Activated CD4-positive, alpha-beta T cell treated with anti-CD3 and anti-CD28 coated beads for 36 hours (primary cell): ENCODE measurements around the gene SEMA5A. TPM values are rescaled to one million over a fixed set of nuclear protein-coding genes. Genes with fewer than 3 reads are reported as not detected.

ENCODE experiments used
- ATAC-seq: fragments of 200-7000 bp; cut with Tn5 transposase; one replicate; pipeline ENCODE4 v1.10.0; 2021; ENCODE audit warnings: mild to moderate bottlenecking, moderate library complexity
- CTCF ChIA-PET: fragments of 350-600 bp; sonication (Branson Sonifier 250); formaldehyde crosslinking; loops from one replicate; lab custom pipeline; 2021; ENCODE audit warnings: antibody characterized with exemption; lab: Charles Lee
- POLR2A ChIA-PET: fragments of 350-600 bp; sonication (Branson Sonifier 250); formaldehyde crosslinking; loops from one replicate; lab custom pipeline; 2021; ENCODE audit warnings: antibody characterized with exemption, inconsistent platforms; lab: Charles Lee
- DNase-seq: peaks from one replicate; pipeline ENCODE4 v3.0.0-alpha.2; 2020
- H3K27ac Mint-ChIP-seq: one replicate; pipeline ENCODE4 v1.8.0; 2021; ENCODE audit warnings: mixed read lengths
- H3K27me3 Mint-ChIP-seq: one replicate; pipeline ENCODE4 v1.8.0; 2021; ENCODE audit warnings: mixed read lengths
- H3K36me3 Mint-ChIP-seq: one replicate; pipeline ENCODE4 v1.8.0; 2021; ENCODE audit warnings: low read depth, mixed read lengths
- H3K4me1 Mint-ChIP-seq: one replicate; pipeline ENCODE4 v1.8.0; 2021; ENCODE audit warnings: mixed read lengths
- H3K4me3 Mint-ChIP-seq: one replicate; pipeline ENCODE4 v1.8.0; 2021; ENCODE audit warnings: mild to moderate bottlenecking, moderate library complexity, mixed read lengths
- H3K9me3 Mint-ChIP-seq: one replicate; pipeline ENCODE4 v1.8.0; 2021; ENCODE audit warnings: low read depth, mixed read lengths
- intact Hi-C, 2 experiments: fragments of 100-400 bp; cut with DNase I in 1 of 2; cut with micrococcal nuclease in 1 of 2; formaldehyde crosslinking; loops; one replicate each; pipeline versions ENCODE4 v1.14.2 to v1.15.1; 2022 to 2024; cut with DNase I, micrococcal nuclease
- total RNA-seq, 2 experiments: library from RNA; stranded (reverse); gene quantifications; one replicate each; pipeline ENCODE4 v1.2.3, GENCODE V29; 2021

SEMA5A gene
- total RNA-seq, 2 experiments from 2014 or later, result 0.04 TPM; not detected in 1

DNA sequence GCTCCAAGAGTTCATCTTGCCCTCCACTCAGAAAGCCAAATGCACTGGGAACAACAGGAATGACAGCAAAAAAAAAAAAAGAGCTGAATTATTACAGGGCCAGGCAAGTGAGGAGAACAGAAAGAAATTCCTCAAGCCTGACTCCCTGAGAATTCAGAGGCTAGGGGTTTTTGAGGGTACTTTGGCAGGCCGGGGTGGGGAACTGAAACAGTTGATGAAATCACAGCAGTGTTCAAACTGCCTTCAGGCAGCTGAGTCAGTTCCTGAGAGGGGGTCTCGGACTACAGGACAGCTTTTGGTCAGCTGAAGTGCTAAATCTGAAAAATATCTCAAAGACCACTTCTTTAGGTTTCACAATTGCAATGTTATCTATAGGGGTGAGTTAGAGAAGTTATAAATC is 419.4 kb downstream of the SEMA5A start:
- ChIA-PET POLR2A (no interaction called here), CTCF (interaction anchor here (0.6 kb wide), 1 partner anchor 8 kb away, joined by 4 read pairs; no protein-coding TSS in a partner anchor)
- intact Hi-C loops, result no loop called here
- Mint-ChIP-seq H3K4me3 (no peak overlapping the region), H3K27me3 (no peaks in the 10 kb centered on the region), H3K9me3 (no peaks in the 10 kb centered on the region), H3K4me1 (no peaks in the 10 kb centered on the region), H3K36me3 (no peaks in the 10 kb centered on the region), H3K27ac (no peak overlapping the region)
- ATAC-seq (no peak), DNase-seq (no peak)

DNA sequence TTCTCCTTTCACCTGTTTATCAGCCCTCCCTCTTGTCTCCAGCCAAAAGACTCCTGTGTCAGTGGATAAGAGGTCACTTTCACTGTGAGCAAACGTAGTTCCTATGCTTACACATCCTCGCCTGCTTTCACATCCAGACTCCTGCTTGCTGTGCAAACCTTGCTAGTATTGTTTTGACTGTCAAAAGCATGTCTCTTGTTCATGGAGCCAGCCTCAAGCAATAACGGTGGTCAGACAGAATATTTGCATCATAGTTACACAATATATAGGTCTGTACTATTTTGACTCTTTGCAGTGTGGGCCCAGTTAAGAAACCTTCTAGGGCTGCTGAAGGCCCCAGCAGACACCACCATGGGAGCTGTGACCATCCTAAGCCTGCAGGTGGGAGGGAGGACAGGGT is 420.0 kb downstream of the SEMA5A start:
- H3K9me3 Mint-ChIP-seq, result no peaks in the 10 kb centered on the region
- ATAC-seq (no peak), DNase-seq (no peak)
- intact Hi-C loops, result no loop called here
- no peaks in the 10 kb centered on the region for H3K36me3 Mint-ChIP-seq
- H3K27me3 Mint-ChIP-seq, result no peaks in the 10 kb centered on the region
- H3K4me3 Mint-ChIP-seq, result no peak overlapping the region
- no peak overlapping the region for H3K27ac Mint-ChIP-seq
- H3K4me1 Mint-ChIP-seq, result no peaks in the 10 kb centered on the region
- ChIA-PET POLR2A (no interaction called here), CTCF (interaction anchor here (0.6 kb wide), 1 partner anchor 8 kb away, joined by 4 read pairs; no protein-coding TSS in a partner anchor)

DNA sequence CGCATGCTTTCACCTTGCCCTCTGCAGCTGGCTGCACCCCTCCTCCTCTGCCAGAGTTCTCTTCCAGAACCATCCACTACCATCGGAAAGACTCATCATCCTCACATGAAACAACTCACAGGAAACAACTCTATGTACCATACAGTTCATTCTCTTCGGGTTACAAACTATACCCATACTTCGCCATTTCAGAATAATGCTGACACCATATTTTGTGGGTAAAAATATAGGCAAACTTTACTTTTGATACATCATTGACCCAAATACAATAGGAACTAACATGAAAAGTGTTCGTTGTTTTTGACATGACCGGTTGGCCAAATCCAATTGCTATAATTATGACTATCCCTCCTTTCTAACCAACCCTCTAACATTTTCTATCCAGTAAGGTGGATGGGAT is 421.0 kb downstream of the SEMA5A start:
- POLR2A ChIA-PET, result no interaction called here
- H3K4me3 Mint-ChIP-seq, result no peak overlapping the region
- no peaks in the 10 kb centered on the region for H3K4me1 Mint-ChIP-seq
- DNase-seq (no peak), ATAC-seq (no peak)
- no peaks in the 10 kb centered on the region for H3K9me3 Mint-ChIP-seq
- H3K36me3 Mint-ChIP-seq, result no peaks in the 10 kb centered on the region
- no peak overlapping the region for H3K27ac Mint-ChIP-seq
- no peaks in the 10 kb centered on the region for H3K27me3 Mint-ChIP-seq
- CTCF ChIA-PET, result no interaction called here
- intact Hi-C loops, result no loop called here

DNA sequence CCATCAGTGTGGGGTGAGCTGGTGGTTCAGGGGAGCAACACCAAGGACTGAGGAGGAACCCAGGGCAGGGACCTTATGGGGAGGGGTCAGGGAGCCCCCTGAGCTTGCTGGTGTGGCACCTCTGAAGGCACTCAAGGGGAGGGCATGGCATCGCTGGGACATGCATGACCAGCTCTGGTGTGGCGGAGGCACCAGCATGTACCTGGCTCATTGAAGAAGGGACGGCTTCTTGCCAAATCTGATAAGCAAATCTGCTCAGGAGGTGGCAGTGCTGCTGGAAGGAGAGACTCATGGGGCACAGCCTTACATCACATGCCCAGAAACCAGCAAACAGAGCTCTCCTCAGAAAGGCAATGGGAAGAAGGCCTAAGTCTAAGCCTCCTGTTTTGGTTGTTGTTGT is 421.8 kb downstream of the SEMA5A start:
- POLR2A ChIA-PET, result no interaction called here
- intact Hi-C loops, result no loop called here

DNA sequence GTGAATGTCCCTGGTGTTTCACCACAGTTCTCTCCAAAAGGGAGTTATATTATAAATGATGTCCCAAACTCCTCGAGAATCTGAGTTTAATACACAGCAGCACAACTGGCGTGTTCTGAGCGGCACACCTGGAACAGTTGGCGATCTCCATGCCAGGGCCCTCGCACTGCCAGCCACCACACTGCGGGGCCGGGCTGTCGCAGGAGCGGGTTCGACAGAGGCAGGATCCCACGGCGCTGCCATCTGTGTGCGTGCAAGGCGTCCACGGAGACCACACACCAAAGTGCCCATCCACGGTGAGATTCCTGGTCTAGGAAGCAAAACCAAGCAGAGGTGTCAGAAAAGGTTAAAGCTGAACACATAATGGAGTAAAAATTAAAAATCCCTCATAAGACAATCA is 423.3 kb downstream of the SEMA5A start:
- POLR2A ChIA-PET, result no interaction called here
- H3K9me3 Mint-ChIP-seq, result no peaks in the 10 kb centered on the region
- H3K4me1 Mint-ChIP-seq, result no peaks in the 10 kb centered on the region
- DNase-seq (no peak), ATAC-seq (no peak)
- no peaks in the 10 kb centered on the region for H3K36me3 Mint-ChIP-seq
- CTCF ChIA-PET, result no interaction called here
- intact Hi-C loops, result no loop called here
- no peak overlapping the region for H3K4me3 Mint-ChIP-seq
- H3K27ac Mint-ChIP-seq, result no peak overlapping the region
- no peaks in the 10 kb centered on the region for H3K27me3 Mint-ChIP-seq

More for the DNA sequence above, 421.8 kb downstream of the SEMA5A start:
- H3K4me1 Mint-ChIP-seq, result no peaks in the 10 kb centered on the region
- H3K36me3 Mint-ChIP-seq, result no peaks in the 10 kb centered on the region
- no peak for ATAC-seq
- no peak overlapping the region for H3K27ac Mint-ChIP-seq
- no peak overlapping the region for H3K4me3 Mint-ChIP-seq
- CTCF ChIA-PET, result no interaction called here
- DNase-seq, result no peak
- H3K9me3 Mint-ChIP-seq, result no peaks in the 10 kb centered on the region
- no peaks in the 10 kb centered on the region for H3K27me3 Mint-ChIP-seq

DNA sequence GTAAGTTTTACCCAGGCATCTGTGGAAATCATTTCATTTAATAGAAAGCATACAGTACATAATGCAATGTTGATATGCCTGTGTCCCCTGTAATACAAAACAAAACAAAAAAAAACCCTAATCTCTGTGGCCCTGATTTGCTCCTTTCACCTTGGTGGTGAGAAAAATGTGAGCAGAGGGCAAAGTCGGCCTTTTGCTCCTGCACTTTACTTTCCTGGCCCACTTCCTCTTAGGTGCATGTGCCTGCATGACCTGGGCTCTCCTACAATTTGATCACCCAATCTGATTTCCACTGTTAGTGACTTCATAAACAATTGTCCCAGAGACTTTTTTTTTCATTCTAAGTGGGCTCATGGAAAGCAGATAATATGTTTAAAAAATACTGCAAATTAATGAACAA is 424.3 kb downstream of the SEMA5A start:
- ChIA-PET CTCF (no interaction called here), POLR2A (no interaction called here)
- no peaks in the 10 kb centered on the region for H3K4me1 Mint-ChIP-seq
- no peaks in the 10 kb centered on the region for H3K27me3 Mint-ChIP-seq
- no peak for ATAC-seq
- no peak overlapping the region for H3K27ac Mint-ChIP-seq
- intact Hi-C loops, result no loop called here
- H3K4me3 Mint-ChIP-seq, result no peak overlapping the region
- no peaks in the 10 kb centered on the region for H3K36me3 Mint-ChIP-seq
- H3K9me3 Mint-ChIP-seq, result no peaks in the 10 kb centered on the region
- no peak for DNase-seq

DNA sequence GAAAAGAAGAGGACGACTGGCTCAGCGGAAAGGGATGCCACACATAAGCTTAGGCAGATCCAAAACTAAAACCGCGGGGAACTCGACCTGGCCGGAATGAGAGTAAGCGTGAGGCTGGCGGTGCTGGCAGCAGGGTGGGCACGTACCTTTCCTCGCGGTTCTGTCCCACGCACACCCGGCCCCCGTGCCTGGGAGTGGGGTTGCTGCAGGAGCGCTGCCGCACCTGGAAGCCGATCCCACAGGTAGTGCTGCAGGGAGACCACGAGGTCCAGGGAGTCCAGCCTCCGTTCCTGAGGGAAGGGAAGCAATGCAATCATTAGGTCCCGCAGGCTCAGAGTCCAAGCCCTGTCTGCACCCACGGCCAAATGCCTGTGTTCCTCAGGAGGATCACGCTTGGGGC is 427.0 kb downstream of the SEMA5A start:
- no peak overlapping the region for H3K27ac Mint-ChIP-seq
- DNase-seq (no peak), ATAC-seq (no peak)
- H3K9me3 Mint-ChIP-seq, result peaks cover 5% of the 10 kb centered on the region
- no peaks in the 10 kb centered on the region for H3K4me1 Mint-ChIP-seq
- H3K27me3 Mint-ChIP-seq, result no peaks in the 10 kb centered on the region
- intact Hi-C loops, result no loop called here
- ChIA-PET POLR2A (no interaction called here), CTCF (no interaction called here)
- no peaks in the 10 kb centered on the region for H3K36me3 Mint-ChIP-seq
- no peak overlapping the region for H3K4me3 Mint-ChIP-seq

DNA sequence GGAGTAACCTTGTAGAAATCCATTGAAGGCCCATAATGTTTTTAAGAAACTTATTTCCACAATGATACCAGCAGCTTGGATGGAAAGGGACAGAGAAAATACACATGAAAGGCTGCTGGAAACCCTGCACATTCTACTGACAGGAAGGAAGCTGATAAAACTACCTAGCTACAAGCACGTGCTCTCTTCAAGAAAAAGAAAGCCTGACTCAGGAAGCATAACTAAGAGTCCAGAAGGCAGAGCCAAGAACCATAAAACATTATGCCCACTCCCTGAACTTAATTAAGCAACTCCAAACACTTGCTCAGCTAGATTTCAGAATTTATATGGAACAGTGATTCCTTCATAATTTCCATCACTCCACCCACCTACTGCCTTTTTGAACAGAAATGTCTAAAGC is 430.8 kb downstream of the SEMA5A start:
- intact Hi-C loops, result no loop called here
- no peak overlapping the region for H3K4me3 Mint-ChIP-seq
- POLR2A ChIA-PET, result no interaction called here

DNA sequence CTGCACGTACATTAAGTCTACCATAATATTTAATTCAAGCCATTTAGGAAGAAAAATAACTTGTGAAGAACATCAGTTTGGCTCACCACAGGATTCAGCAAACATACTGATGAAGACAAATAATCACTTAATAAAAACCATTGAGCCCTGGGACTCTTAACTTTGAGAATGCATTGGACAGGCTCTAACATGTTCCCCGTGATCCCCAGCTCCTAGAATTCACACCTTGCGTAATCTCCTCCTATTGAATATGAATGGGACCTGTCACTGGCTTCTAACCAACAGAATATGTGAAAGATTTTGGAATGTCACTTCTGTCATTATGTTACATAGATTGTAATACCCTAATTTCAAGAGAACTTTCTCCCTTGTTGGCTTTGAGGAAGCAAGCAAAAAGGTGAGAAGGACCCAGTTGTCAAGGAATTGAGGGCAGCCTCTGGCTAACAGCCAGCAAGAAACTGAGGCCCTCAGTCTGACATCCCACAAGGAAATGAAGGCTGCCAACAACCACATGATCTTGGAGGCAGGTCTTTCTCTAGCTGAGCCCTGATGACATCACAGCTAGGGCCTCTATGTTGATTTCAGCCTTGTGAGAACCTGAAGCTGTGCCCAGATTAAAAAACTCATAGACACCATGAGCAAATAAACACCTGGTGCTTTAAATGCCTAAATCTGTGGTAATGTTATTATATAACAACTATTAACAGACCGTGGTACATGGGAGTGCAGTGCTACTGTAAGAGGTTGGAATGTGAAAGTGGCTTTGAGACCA is 433.2 kb downstream of the SEMA5A start:
- intact Hi-C loops, result no loop called here
- H3K27me3 Mint-ChIP-seq, result no peaks in the 10 kb centered on the region
- DNase-seq, result no peak
- no peak overlapping the region for H3K4me3 Mint-ChIP-seq
- POLR2A ChIA-PET, result no interaction called here
- H3K4me1 Mint-ChIP-seq, result no peaks in the 10 kb centered on the region
- H3K36me3 Mint-ChIP-seq, result no peaks in the 10 kb centered on the region
- H3K27ac Mint-ChIP-seq, result no peak overlapping the region
- CTCF ChIA-PET, result interaction anchor here (1.1 kb wide), 1 partner anchor 7 kb away, joined by 3 read pairs; no protein-coding TSS in a partner anchor
- no peak for ATAC-seq
- peaks cover 5% of the 10 kb centered on the region for H3K9me3 Mint-ChIP-seq

More for the DNA sequence above, 430.8 kb downstream of the SEMA5A start:
- no peaks in the 10 kb centered on the region for H3K36me3 Mint-ChIP-seq
- CTCF ChIA-PET, result interaction anchor here (1.6 kb wide), 1 partner anchor 11 kb away, joined by 3 read pairs; no protein-coding TSS in a partner anchor
- H3K9me3 Mint-ChIP-seq, result peaks cover 5% of the 10 kb centered on the region
- H3K4me1 Mint-ChIP-seq, result no peaks in the 10 kb centered on the region
- ATAC-seq, result no peak
- H3K27me3 Mint-ChIP-seq, result no peaks in the 10 kb centered on the region
- H3K27ac Mint-ChIP-seq, result no peak overlapping the region
- DNase-seq, result no peak

DNA sequence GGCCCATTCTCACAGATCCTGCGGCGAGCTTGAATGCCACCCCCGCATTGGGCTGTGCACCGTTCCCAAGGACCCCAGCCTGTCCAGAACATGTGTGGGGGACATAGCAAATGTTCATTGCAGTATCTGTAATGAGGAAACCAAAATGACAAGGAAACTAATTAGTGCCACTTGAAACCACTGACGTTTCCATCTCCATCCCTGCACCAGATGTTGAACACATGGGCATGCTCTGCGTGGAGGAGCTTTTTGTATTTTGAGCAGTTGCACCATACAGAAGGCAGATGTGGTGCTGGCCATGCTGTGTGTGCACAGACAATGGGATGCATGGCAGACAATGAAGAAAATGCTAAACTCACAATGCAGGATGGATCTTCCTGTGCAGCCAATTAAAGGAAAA is 437.7 kb downstream of the SEMA5A start:
- H3K4me1 Mint-ChIP-seq, result no peaks in the 10 kb centered on the region

DNA sequence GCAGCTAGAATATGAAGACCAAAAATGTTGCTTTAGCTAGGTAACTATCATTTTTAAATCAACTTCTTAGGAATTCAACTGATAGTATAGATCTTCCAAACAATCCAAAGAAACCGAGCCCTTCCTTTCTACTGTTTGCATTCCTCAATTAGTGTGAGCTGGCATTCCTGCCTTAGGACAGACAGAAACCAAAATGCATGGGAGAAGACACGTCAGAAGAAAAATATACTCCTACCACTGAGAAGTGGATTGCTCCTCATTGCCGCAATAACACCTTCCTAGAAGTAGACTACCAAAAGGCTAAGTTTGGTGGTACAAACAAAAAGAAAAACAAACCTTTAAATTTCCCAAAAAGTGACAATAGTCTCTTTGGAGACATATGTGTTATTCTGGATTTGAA is 440.0 kb downstream of the SEMA5A start:
- no peak for DNase-seq
- CTCF ChIA-PET, result interaction anchor here (0.9 kb wide), 1 partner anchor 781 kb away, joined by 3 read pairs; no protein-coding TSS in a partner anchor
- Mint-ChIP-seq H3K27me3 (no peaks in the 10 kb centered on the region), H3K4me3 (no peak overlapping the region), H3K36me3 (no peaks in the 10 kb centered on the region), H3K27ac (no peak overlapping the region), H3K4me1 (no peaks in the 10 kb centered on the region), H3K9me3 (no peaks in the 10 kb centered on the region)
- ATAC-seq, result no peak
- POLR2A ChIA-PET, result no interaction called here
- intact Hi-C loops, result no loop called here

More for the DNA sequence above, 437.7 kb downstream of the SEMA5A start:
- Mint-ChIP-seq H3K36me3 (no peaks in the 10 kb centered on the region), H3K27ac (no peak overlapping the region), H3K4me3 (no peak overlapping the region), H3K9me3 (no peaks in the 10 kb centered on the region), H3K27me3 (no peaks in the 10 kb centered on the region)
- ATAC-seq, result no peak
- DNase-seq, result no peak
- intact Hi-C loops, result no loop called here
- ChIA-PET POLR2A (no interaction called here), CTCF (no interaction called here)
